NT2/D1 (cell line): ENCODE measurements around the gene MLH3.

Experiments used
- SUZ12 ChIP-seq: IDR thresholded peaks from 2 replicates; pipeline ENCODE4 v1.6.1; 2011; ENCODE audit not compliant: insufficient read length, insufficient read depth; ENCODE audit errors: extremely low read depth
- YY1 ChIP-seq: IDR thresholded peaks from 2 replicates; pipeline ENCODE4 v1.6.1; 2011; ENCODE audit not compliant: insufficient read length, insufficient read depth
- ZNF274 ChIP-seq: IDR thresholded peaks from 2 replicates; pipeline ENCODE4 v1.6.1; 2011; ENCODE audit warnings: mild to moderate bottlenecking, low read depth, low read length

DNA sequence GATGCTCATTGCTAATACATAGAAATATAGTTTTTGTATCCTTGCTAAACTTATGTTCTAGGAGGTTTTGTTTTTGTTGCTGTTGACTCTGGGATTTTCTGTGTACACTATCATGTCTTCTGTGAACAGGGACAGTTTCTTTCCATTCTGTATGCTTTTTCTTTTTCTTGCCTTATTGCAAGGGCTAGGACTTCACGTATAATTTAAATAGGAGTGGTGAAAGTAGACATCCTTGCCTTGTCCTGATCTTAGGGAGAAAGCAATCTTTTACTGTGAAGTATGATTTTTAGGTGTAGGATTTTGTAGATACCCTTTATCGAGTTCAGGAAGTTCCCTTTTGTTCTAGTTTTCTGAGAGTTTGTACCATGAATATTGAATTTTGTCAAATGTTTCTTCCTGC, 50.0 kb downstream of the MLH3 start:
- TF ChIP-seq YY1, result no peak
- no peak for TF ChIP-seq ZNF274
- no peak for TF ChIP-seq SUZ12
